Spleen (tissue), 11 donors: ENCODE measurements around the gene AGPAT4. TPM values are rescaled to one million over a fixed set of nuclear protein-coding genes. Genes with fewer than 3 reads are reported as not detected.

Experiments used
- DNase-seq: peaks from one replicate; pipeline ENCODE4 v3.0.0-alpha.2; 2020
- H3K27ac ChIP-seq, 8 donors: fragments of 200-600 bp; sonication (generic) in 7 of 8; 1 replicate in 4 of 8; 2 replicates in 4 of 8; pipeline versions ENCODE4 v1.5.0 to v1.8.0; 2016 to 2021; ENCODE audit warnings: inconsistent platforms in 4 of 8, mild to moderate bottlenecking in 4 of 8, moderate library complexity in 1 of 8
- H3K27me3 ChIP-seq, 7 donors: fragments of 200-600 bp; sonication (generic) in 6 of 7; replicated peaks in 1 of 7; 1 replicate in 4 of 7; 2 replicates in 3 of 7; pipeline versions ENCODE4 v1.5.0 to v1.8.0; 2016 to 2021; ENCODE audit warnings: inconsistent platforms in 3 of 7, mild to moderate bottlenecking in 1 of 7
- H3K36me3 ChIP-seq, 6 donors: fragments of 200-600 bp; sonication (generic) in 5 of 6; 1 replicate in 4 of 6; 2 replicates in 2 of 6; pipeline versions ENCODE4 v1.5.0 to v1.8.0; 2016 to 2021; ENCODE audit warnings: inconsistent platforms in 2 of 6
- H3K4me1 ChIP-seq, 6 donors: fragments of 200-600 bp; sonication (generic) in 5 of 6; 1 replicate in 3 of 6; 2 replicates in 3 of 6; pipeline versions ENCODE4 v1.5.0 to v1.8.0; 2016 to 2021; ENCODE audit warnings: inconsistent platforms in 3 of 6
- H3K4me3 ChIP-seq, 8 donors: fragments of 200-600 bp; sonication (generic) in 7 of 8; 1 replicate in 4 of 8; 2 replicates in 4 of 8; pipeline versions ENCODE4 v1.5.0 to v1.8.0; 2016 to 2021; ENCODE audit warnings: inconsistent platforms in 4 of 8, mild to moderate bottlenecking in 4 of 8, moderate library complexity in 2 of 8
- H3K9me3 ChIP-seq, 8 donors: fragments of 200-600 bp; sonication (generic) in 7 of 8; 1 replicate in 4 of 8; 2 replicates in 4 of 8; pipeline versions ENCODE4 v1.5.0 to v1.8.0; 2016 to 2021; ENCODE audit warnings: inconsistent platforms in 4 of 8
- CTCF ChIP-seq, 11 experiments: fragments of 200-600 bp in 7 of 11; fragments of 450-650 bp in 4 of 11; sonication (generic) in 4 of 11; IDR thresholded peaks in 8 of 11; conservative IDR thresholded peaks in 3 of 11; 1 replicate in 7 of 11; 2 replicates in 4 of 11; pipeline versions ENCODE4 v1.4.0 to v1.8.0; 2016 to 2021; ENCODE audit warnings: antibody characterized with exemption in 11 of 11, inconsistent platforms in 4 of 11, mild to moderate bottlenecking in 1 of 11
- POLR2A ChIP-seq, 3 donors: fragments of 450-650 bp; IDR thresholded peaks; one replicate each; pipeline ENCODE4 v1.5.1; 2017; ENCODE audit warnings: antibody characterized with exemption in 3 of 3, mild to moderate bottlenecking in 1 of 3
- POLR2AphosphoS5 ChIP-seq, 3 donors: sonication (generic); formaldehyde crosslinking; IDR thresholded peaks; one replicate each; pipeline ENCODE4 v1.5.1; 2017; ENCODE audit warnings: antibody characterized with exemption in 3 of 3
- WGBS, 5 donors: extraction: QIAGEN DNeasy Blood & Tissue Kit in 3 of 5; methylation state at CpG; one replicate each; pipeline versions ENCODE4 v1.1.5 to v1.1.7; 2013 to 2018; 5-methylcytosine and 5-hydroxymethylcytosine counted together
- intact Hi-C: fragments of 100-400 bp; cut with DNase I; formaldehyde crosslinking; loops from one replicate; pipeline ENCODE4 v1.15.0; 2023; ENCODE audit warnings: low total_unique reads
- polyA plus RNA-seq, 3 donors: library from polyadenylated mRNA; stranded (reverse); fragments of 200-250 nt; gene quantifications; one replicate each; pipeline ENCODE4 v1.2.1, GENCODE V29; 2013
- total RNA-seq, 7 donors: library from RNA; depleted of rRNA in 3 of 7; stranded (reverse); fragments of >200 nt in 3 of 7; fragmentation: NEBNext Ultra II Directional in 4 of 7; extraction: Animal tissue kit (Norgen Biotek cat#: 25700) in 4 of 7; gene quantifications; one replicate each; pipeline versions ENCODE4 v1.1.0 to v1.2.1, GENCODE V29; 2016 to 2021
- donor health status: healthy with polysubstance abuse.
- donor health status: DM: no; HTN: no; CAD: no; lungs with moderate emphysema.
- donor health status: DM: no; HTN: no; CAD: no.
- donor health status: Bipolar disorder and iron deficiency.
- donor health status: healthy.
- donor health status: DM: no; HTN: no; CAD: no.
- donor health status: DM: yes; HTN: yes; CAD: no.

Gene AGPAT4
- total and polyA plus RNA-seq, 10 donors, result 0.80 to 16.8 (median 8.4) TPM

GRCh38 chr6:161151660-161152526 is 122.0 kb downstream of the AGPAT4 start:
- Histone ChIP-seq H3K27ac (no peak overlapping the region), H3K4me1 (peaks cover 0 to 4% (median 0%) of the 10 kb centered on the region in 6 donors), H3K36me3 (peaks cover 0 to 27% (median 2%) of the 10 kb centered on the region in 6 donors), H3K4me3 (no peak overlapping the region), H3K27me3 (no peaks in the 10 kb centered on the region), H3K9me3 (peaks cover 0 to 8% (median 2%) of the 10 kb centered on the region in 8 donors)
- TF ChIP-seq CTCF (IDR thresholded peaks at IDR 0.05 in 8 of 11, conservative IDR thresholded peaks at IDR 0.05 in 3 of 11), result no peak
- no peak for TF ChIP-seq POLR2A (IDR thresholded peaks at IDR 0.05)
- no peak for TF ChIP-seq POLR2AphosphoS5 (IDR thresholded peaks at IDR 0.05)
- WGBS, 5 donors, result 90 to 93% (median 90%) methylated on average over 14 to 19 of the region's 19 CpGs
- DNase-seq, result no peak
- intact Hi-C loops, result loop anchor here (10.0 kb wide), 1 partner anchor 223 kb away; no protein-coding TSS in a partner anchor

- 90 to 98% (median 96%) methylated on average over 16 to 18 of the region's 18 CpGs for WGBS, 5 donors
- H3K4me1 ChIP-seq, result peaks cover 0 to 4% (median 0%) of the 10 kb centered on the region in 6 donors
- no peak overlapping the region for H3K4me3 ChIP-seq
- H3K27ac ChIP-seq, result no peak overlapping the region
- intact Hi-C loops, result loop anchor here (10.0 kb wide), 1 partner anchor 224 kb away; no protein-coding TSS in a partner anchor
- TF ChIP-seq POLR2AphosphoS5 (IDR thresholded peaks at IDR 0.05), result no peak
- TF ChIP-seq CTCF (IDR thresholded peaks at IDR 0.05 in 8 of 11, conservative IDR thresholded peaks at IDR 0.05 in 3 of 11), result no peak
- no peak for TF ChIP-seq POLR2A (IDR thresholded peaks at IDR 0.05)
- no peaks in the 10 kb centered on the region for H3K27me3 ChIP-seq
- peaks cover 0 to under 1% (median 0%) of the 10 kb centered on the region in 8 donors for H3K9me3 ChIP-seq
- H3K36me3 ChIP-seq, result peaks cover 0 to 33% (median 2%) of the 10 kb centered on the region in 6 donors
- no peak for DNase-seq
Measured at GRCh38 chr6:161151059-161151645, 122.7 kb downstream of the AGPAT4 start.

- peaks cover 0 to 4% (median 0%) of the 10 kb centered on the region in 6 donors for H3K4me1 ChIP-seq
- TF ChIP-seq POLR2A (IDR thresholded peaks at IDR 0.05) (no peak), CTCF (IDR thresholded peaks at IDR 0.05 in 8 of 11, conservative IDR thresholded peaks at IDR 0.05 in 3 of 11) (no peak), POLR2AphosphoS5 (IDR thresholded peaks at IDR 0.05) (no peak)
- no peak overlapping the region for H3K4me3 ChIP-seq
- no peak overlapping the region for H3K27ac ChIP-seq
- H3K36me3 ChIP-seq, result peaks cover 0 to 36% (median 2%) of the 10 kb centered on the region in 6 donors
- no peaks in the 10 kb centered on the region for H3K9me3 ChIP-seq
- intact Hi-C loops, result loop anchor here (10.0 kb wide), 1 partner anchor 224 kb away; no protein-coding TSS in a partner anchor
- DNase-seq, result no peak
- 88 to 98% (median 95%) methylated on average over 8 of the region's 8 CpGs for WGBS, 5 donors
- no peaks in the 10 kb centered on the region for H3K27me3 ChIP-seq
Measured at GRCh38 chr6:161150566-161150965, 123.3 kb downstream of the AGPAT4 start.

DNA sequence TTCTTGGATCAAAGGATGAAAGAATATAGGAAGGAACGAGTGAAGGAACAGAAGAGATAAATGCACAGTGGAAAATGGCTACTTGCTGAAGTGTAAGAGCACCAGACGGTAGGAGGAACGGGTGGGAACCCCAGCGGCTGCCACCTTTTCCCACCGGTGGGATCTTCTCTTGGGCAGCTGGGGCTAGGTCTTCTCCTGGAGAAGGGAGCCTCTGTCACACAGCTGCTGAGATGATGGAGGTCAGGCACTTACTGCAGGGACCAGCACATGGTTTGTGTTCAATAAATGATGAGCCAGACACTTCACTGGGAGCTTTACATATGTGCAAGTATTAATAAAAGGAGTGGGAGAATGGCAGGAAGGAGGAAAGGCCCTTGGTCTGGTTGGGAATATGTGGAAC is 123.7 kb downstream of the AGPAT4 start:
- H3K4me3 ChIP-seq, result no peak overlapping the region
- no peak for DNase-seq
- intact Hi-C loops, result loop anchor here (10.0 kb wide), 1 partner anchor 225 kb away; no protein-coding TSS in a partner anchor
- no peak overlapping the region for H3K27ac ChIP-seq
- H3K36me3 ChIP-seq, result peaks cover 0 to 39% (median 2%) of the 10 kb centered on the region in 6 donors
- no peaks in the 10 kb centered on the region for H3K27me3 ChIP-seq
- TF ChIP-seq POLR2AphosphoS5 (IDR thresholded peaks at IDR 0.05) (no peak), CTCF (IDR thresholded peaks at IDR 0.05 in 8 of 11, conservative IDR thresholded peaks at IDR 0.05 in 3 of 11) (no peak), POLR2A (IDR thresholded peaks at IDR 0.05) (no peak)
- no peaks in the 10 kb centered on the region for H3K9me3 ChIP-seq
- 89 to 97% (median 93%) methylated on average over 5 of the region's 5 CpGs for WGBS, 5 donors
- H3K4me1 ChIP-seq, result peaks cover 0 to 4% (median 0%) of the 10 kb centered on the region in 6 donors
